HG02943 (cell line): ENCODE measurements around the gene KCNJ6.
"Not testable (repeated sequence)": the region's sequence is repeated elsewhere in the genome, so short reads cannot be mapped to it uniquely, and the experiment has no call there.

ENCODE experiments used
- ATAC-seq: cut with Tn5 transposase; IDR thresholded peaks from one replicate; pipeline ENCODE4 v1.9.1; 2021; ENCODE audit warnings: mild to moderate bottlenecking, low read depth, moderate library complexity; ENCODE audit not compliant: unreplicated experiment

The KCNJ6 gene

GRCh38 chr21:37746849-37747248 is 169.4 kb downstream of the KCNJ6 start:
- ATAC-seq, result no peak

GRCh38 chr21:37744551-37744950 is 171.7 kb downstream of the KCNJ6 start:
- ATAC-seq, result no peak

- ATAC-seq, result no peak
Observed at GRCh38 chr21:37742532-37742931, 173.7 kb downstream of the KCNJ6 start.

GRCh38 chr21:37742115-37742514 is 174.1 kb downstream of the KCNJ6 start:
- ATAC-seq, result no peak

- ATAC-seq, result no peak
Observed at GRCh38 chr21:37737996-37738395, 178.3 kb downstream of the KCNJ6 start.

- ATAC-seq, result no peak
Observed at GRCh38 chr21:37737507-37737906, 178.8 kb downstream of the KCNJ6 start.

GRCh38 chr21:37734846-37735245 is 181.4 kb downstream of the KCNJ6 start:
- no peak for ATAC-seq

- no peak for ATAC-seq
Observed at GRCh38 chr21:37732927-37733326, 183.3 kb downstream of the KCNJ6 start.

GRCh38 chr21:37724201-37724600 is 192.1 kb downstream of the KCNJ6 start:
- ATAC-seq, result no peak

- ATAC-seq, result no peak
Observed at GRCh38 chr21:37717534-37717933, 198.7 kb downstream of the KCNJ6 start.

- not testable (repeated sequence) for ATAC-seq
Observed at GRCh38 chr21:37712569-37712934, 203.7 kb downstream of the KCNJ6 start.

GRCh38 chr21:37711836-37712568 is 204.3 kb downstream of the KCNJ6 start:
- ATAC-seq, result no peak

GRCh38 chr21:37711286-37711829 is 204.9 kb downstream of the KCNJ6 start:
- no peak for ATAC-seq

- no peak for ATAC-seq
Observed at GRCh38 chr21:37710546-37711285, 205.5 kb downstream of the KCNJ6 start.

GRCh38 chr21:37704751-37705150 is 211.5 kb downstream of the KCNJ6 start:
- ATAC-seq, result no peak

GRCh38 chr21:37702241-37702640 is 214.0 kb downstream of the KCNJ6 start:
- no peak for ATAC-seq

GRCh38 chr21:37700641-37701202 is 215.5 kb downstream of the KCNJ6 start:
- peak; percentile 66 for ATAC-seq

- ATAC-seq, result no peak
Observed at GRCh38 chr21:37699024-37699775, 217.1 kb downstream of the KCNJ6 start.

GRCh38 chr21:37696936-37697335 is 219.3 kb downstream of the KCNJ6 start:
- ATAC-seq, result no peak

GRCh38 chr21:37695111-37695510 is 221.1 kb downstream of the KCNJ6 start:
- no peak for ATAC-seq
